T47D (cell line): ENCODE results near the gene EN2.

ENCODE experiments used
- DNase-seq, 2 experiments: peaks; one replicate each; pipeline versions ENCODE4 v3.0.0 to v3.0.0-alpha.2; 2011 to 2012; ENCODE audit warnings: low read depth in 1 of 2, low spot score in 1 of 2
- JUND ChIP-seq: IDR thresholded peaks from 2 replicates; pipeline ENCODE4 v1.6.1; 2012; ENCODE audit warnings: low read depth
- in situ Hi-C: cut with HindIII; loops from 2 replicates; pipeline ENCODE4 v1.10.0; 2016; ENCODE audit warnings: low sequenced_read_pairs, low pct_unique_long_range_greater_than_20kb

Gene EN2

GRCh38 chr7:155455776-155456737 lies 1.9 kb upstream of the EN2 start:
- in situ Hi-C loops: no loop called here
- no peak for TF ChIP-seq JUND
- no peak for DNase-seq

GRCh38 chr7:155456738-155457543 lies 988 bp upstream of the EN2 start:
- TF ChIP-seq JUND: no peak
- DNase-seq: no peak
- in situ Hi-C loops: no loop called here

- DNase-seq: no peak
- in situ Hi-C loops: no loop called here
- TF ChIP-seq JUND: no peak
These were observed 302 bp upstream of the EN2 start for GRCh38 chr7:155457544-155458110.

- TF ChIP-seq JUND: no peak
- in situ Hi-C loops: no loop called here
- DNase-seq: no peak
These were observed 1.2 kb downstream of the EN2 start for GRCh38 chr7:155458878-155459699.

- no peak for TF ChIP-seq JUND
- in situ Hi-C loops: no loop called here
These were observed 2.0 kb downstream of the EN2 start for GRCh38 chr7:155459700-155460461.

GRCh38 chr7:155460926-155461613 lies 3.1 kb downstream of the EN2 start:
- DNase-seq: no peak
- in situ Hi-C loops: no loop called here
- no peak for TF ChIP-seq JUND

More at GRCh38 chr7:155459700-155460461, 2.0 kb downstream of the EN2 start:
- no peak for DNase-seq

GRCh38 chr7:155461631-155462030 lies 3.7 kb downstream of the EN2 start:
- in situ Hi-C loops: no loop called here
- no peak for TF ChIP-seq JUND
- no peak for DNase-seq

GRCh38 chr7:155462163-155462735 lies 4.3 kb downstream of the EN2 start:
- TF ChIP-seq JUND: no peak
- in situ Hi-C loops: no loop called here
- no peak for DNase-seq

GRCh38 chr7:155463114-155463811 lies 5.3 kb downstream of the EN2 start:
- in situ Hi-C loops: no loop called here
- TF ChIP-seq JUND: no peak
- DNase-seq: no peak

GRCh38 chr7:155464183-155464582 lies 6.3 kb downstream of the EN2 start:
- no peak for TF ChIP-seq JUND
- DNase-seq: no peak
- in situ Hi-C loops: no loop called here
